ENCODE measurements around the gene SHFL. TPM values are rescaled to one million over a fixed set of nuclear protein-coding genes. Genes with fewer than 3 reads are reported as not detected.

Gene SHFL
- total RNA-seq, 3 donors from 2014 or later (not counting 1 experiment from before 2014, with no cell fraction given), result 107 to 111 (median 107) TPM

- Mint-ChIP-seq H3K4me1 (peaks cover 51 to 70% of the 10 kb centered on the region in 2 donors), H3K27ac (peak within 1 kb of the TSS; percentile 94 to 99), H3K4me3 (peak within 1 kb of the TSS; percentile 88), H3K9me3 (no peaks in the 10 kb centered on the region), H3K36me3 (no peaks in the 10 kb centered on the region), H3K27me3 (ENCODE audit: low read depth in 2 of 2) (no peaks in the 10 kb centered on the region)
- Histone ChIP-seq H3K27ac (ENCODE audit: low read length) (peak within 1 kb of the TSS; percentile 100), H3K27me3 (ENCODE audit: control insufficient read depth, insufficient read depth, low read length) (no peaks in the 10 kb centered on the region), H3K4me3 (ENCODE audit: low read length) (peak within 1 kb of the TSS; percentile 37), H3K4me1 (ENCODE audit: control insufficient read depth, insufficient read depth, low read length) (peaks cover 86% of the 10 kb centered on the region), H3K9me3 (ENCODE audit: control insufficient read depth, insufficient read depth, low read length) (no peaks in the 10 kb centered on the region), H3K36me3 (ENCODE audit: control insufficient read depth, insufficient read depth, low read length) (peaks cover 41% of the 10 kb centered on the region)
- DNase-seq (peak; percentile 94 to 100), ATAC-seq (peak; percentile 47 to 79 (median 58))
- WGBS (ENCODE audit: insufficient coverage), result 1% methylated on average over 71 of the region's 71 CpGs
- intact Hi-C loops (cut with micrococcal nuclease), result loop anchor here (10.0 kb wide), 1 partner anchor 688 kb away; no protein-coding TSS in a partner anchor
- TF ChIP-seq CTCF (IDR thresholded peaks at IDR 0.05), result no peak
Measured at GRCh38 chr19:10106100-10106936, 20.2 kb downstream of the SHFL start, which contains the start of gene PPAN. TSS of gene PPAN (plus strand) at chr19:10106362. CDS start at chr19:10106395, 33 bp downstream.

- 73% methylated on average over 10 of the region's 10 CpGs for WGBS (ENCODE audit: insufficient coverage)
- intact Hi-C loops (cut with micrococcal nuclease), result loop anchor here (10.0 kb wide), 1 partner anchor 688 kb away; no protein-coding TSS in a partner anchor
- TF ChIP-seq CTCF (IDR thresholded peaks at IDR 0.05), result no peak
Measured at GRCh38 chr19:10107254-10107653, 21.1 kb downstream of the SHFL start.

GRCh38 chr19:10107817-10108367 lies 21.8 kb downstream of the SHFL start:
- intact Hi-C loops (cut with micrococcal nuclease), result loop anchor here (10.0 kb wide), 1 partner anchor 687 kb away; no protein-coding TSS in a partner anchor
- H3K4me3 Mint-ChIP-seq, result no peak overlapping the region
- no peaks in the 10 kb centered on the region for H3K36me3 Mint-ChIP-seq
- peaks cover 41% of the 10 kb centered on the region for H3K36me3 ChIP-seq (ENCODE audit: control insufficient read depth, insufficient read depth, low read length)
- peaks cover 87% of the 10 kb centered on the region for H3K4me1 ChIP-seq (ENCODE audit: control insufficient read depth, insufficient read depth, low read length)
- ATAC-seq, result no peak
- 95% methylated on average over 14 of the region's 14 CpGs for WGBS (ENCODE audit: insufficient coverage)
- no peak overlapping the region for H3K4me3 ChIP-seq (ENCODE audit: low read length)
- no peaks in the 10 kb centered on the region for H3K9me3 Mint-ChIP-seq
- H3K4me1 Mint-ChIP-seq, result peaks cover 54 to 73% of the 10 kb centered on the region in 2 donors
- no peaks in the 10 kb centered on the region for H3K9me3 ChIP-seq (ENCODE audit: control insufficient read depth, insufficient read depth, low read length)
- no peak overlapping the region for H3K27ac ChIP-seq (ENCODE audit: low read length)
- H3K27me3 Mint-ChIP-seq (ENCODE audit: low read depth in 2 of 2), result no peaks in the 10 kb centered on the region
- no peaks in the 10 kb centered on the region for H3K27me3 ChIP-seq (ENCODE audit: control insufficient read depth, insufficient read depth, low read length)
- H3K27ac Mint-ChIP-seq, result no peak overlapping the region
- no peak for DNase-seq
- TF ChIP-seq CTCF (IDR thresholded peaks at IDR 0.05), result no peak

More at GRCh38 chr19:10107254-10107653, 21.1 kb downstream of the SHFL start:
- Mint-ChIP-seq H3K27ac (peak overlapping the region; percentile 94 to 99), H3K4me1 (peaks cover 54 to 73% of the 10 kb centered on the region in 2 donors), H3K4me3 (peak overlapping the region; percentile 75), H3K27me3 (ENCODE audit: low read depth in 2 of 2) (no peaks in the 10 kb centered on the region), H3K9me3 (no peaks in the 10 kb centered on the region), H3K36me3 (no peaks in the 10 kb centered on the region)
- ATAC-seq (no peak), DNase-seq (no peak)
- Histone ChIP-seq H3K36me3 (ENCODE audit: control insufficient read depth, insufficient read depth, low read length) (peaks cover 41% of the 10 kb centered on the region), H3K4me1 (ENCODE audit: control insufficient read depth, insufficient read depth, low read length) (peaks cover 87% of the 10 kb centered on the region), H3K9me3 (ENCODE audit: control insufficient read depth, insufficient read depth, low read length) (no peaks in the 10 kb centered on the region), H3K27ac (ENCODE audit: low read length) (peak overlapping the region; percentile 100), H3K4me3 (ENCODE audit: low read length) (peak overlapping the region; percentile 37), H3K27me3 (ENCODE audit: control insufficient read depth, insufficient read depth, low read length) (no peaks in the 10 kb centered on the region)

Measured in natural killer cell (primary cell).